SHP77 treated with DMSO at 0.1 percent for 48 hours (cell line): ENCODE data around the gene TPD52L1.
"Not testable (repeated sequence)": the region's sequence is repeated elsewhere in the genome, so short reads cannot be mapped to it uniquely, and the experiment has no call there.

Source experiments
- DNase-seq: peaks from one replicate; lab custom pipeline; 2025; lab: John Stamatoyannopoulos, UW

TPD52L1 gene

GRCh38 chr6:125142618-125143017 is 11.0 kb upstream of the TPD52L1 start:
- no peak for DNase-seq

GRCh38 chr6:125144822-125145221 is 8.8 kb upstream of the TPD52L1 start:
- DNase-seq = no peak

- DNase-seq = no peak
Measured at GRCh38 chr6:125149256-125150144, 4.1 kb upstream of the TPD52L1 start.

GRCh38 chr6:125151700-125152099 is 1.9 kb upstream of the TPD52L1 start:
- DNase-seq = no peak

- DNase-seq = no peak
Measured at GRCh38 chr6:125154118-125154760, 666 bp downstream of the TPD52L1 start.

- DNase-seq = no peak
Measured at GRCh38 chr6:125154761-125155135, 1.2 kb downstream of the TPD52L1 start.

- DNase-seq = no peak
Measured at GRCh38 chr6:125155344-125155743, 1.8 kb downstream of the TPD52L1 start.

GRCh38 chr6:125156496-125156895 is 2.9 kb downstream of the TPD52L1 start:
- DNase-seq = no peak

- DNase-seq = no peak
Measured at GRCh38 chr6:125157280-125157679, 3.7 kb downstream of the TPD52L1 start.

- DNase-seq = no peak
Measured at GRCh38 chr6:125157725-125158124, 4.2 kb downstream of the TPD52L1 start.

GRCh38 chr6:125163339-125163738 is 9.8 kb downstream of the TPD52L1 start:
- DNase-seq = not testable (repeated sequence)

GRCh38 chr6:125163811-125164210 is 10.2 kb downstream of the TPD52L1 start:
- DNase-seq = no peak

GRCh38 chr6:125164696-125165095 is 11.1 kb downstream of the TPD52L1 start:
- DNase-seq = no peak

GRCh38 chr6:125165256-125165655 is 11.7 kb downstream of the TPD52L1 start:
- DNase-seq = no peak

- DNase-seq = no peak
Measured at GRCh38 chr6:125165776-125166175, 12.2 kb downstream of the TPD52L1 start.

GRCh38 chr6:125166711-125167110 is 13.1 kb downstream of the TPD52L1 start:
- no peak for DNase-seq

GRCh38 chr6:125167579-125167978 is 14.0 kb downstream of the TPD52L1 start:
- DNase-seq = no peak

GRCh38 chr6:125169058-125169457 is 15.5 kb downstream of the TPD52L1 start:
- no peak for DNase-seq

GRCh38 chr6:125169522-125169921 is 15.9 kb downstream of the TPD52L1 start:
- DNase-seq = no peak

GRCh38 chr6:125170376-125170775 is 16.8 kb downstream of the TPD52L1 start:
- no peak for DNase-seq

- no peak for DNase-seq
Measured at GRCh38 chr6:125173341-125174095, 19.9 kb downstream of the TPD52L1 start.

- no peak for DNase-seq
Measured at GRCh38 chr6:125174626-125175025, 21.1 kb downstream of the TPD52L1 start.
